ENCODE measurements around the gene CABP2. TPM values are rescaled to one million over a fixed set of nuclear protein-coding genes. Genes with fewer than 3 reads are reported as not detected.
"Not testable (repeated sequence)": the region's sequence is repeated elsewhere in the genome, so short reads cannot be mapped to it uniquely, and the experiment has no call there.

CABP2 gene
- polyA plus RNA-seq, 1 of the 3 experiments (the other 2 are of a cell fraction) = not detected

- Histone ChIP-seq H3K79me2 (ENCODE audit: insufficient read depth) (peaks cover 25% of the 10 kb centered on the region), H3K4me3 (ENCODE audit: low read depth in 2 of 2, low read length in 1 of 2) (peak overlapping the region; percentile 54 to 62), H3K9me3 (no peaks in the 10 kb centered on the region), H3K4me1 (ENCODE audit: control insufficient read depth in 1 of 2, insufficient read depth in 2 of 2, low read depth in 1 of 2, low read length in 1 of 2) (peaks cover 6 to 17% of the 10 kb centered on the region in 2 experiments; a peak in 3 of 4 replicates), H3K27me3 (ENCODE audit: insufficient read depth) (no peaks in the 10 kb centered on the region; the same call in 1 of the 2 replicates), H3K4me2 (peak overlapping the region; percentile 79), H3K27ac (ENCODE audit: low read depth in 2 of 2, low read length in 1 of 2) (peak overlapping the region; percentile 65 to 87; a peak in 3 of 4 replicates), H3F3A (replicated peaks; ENCODE audit: insufficient read depth) (peaks cover 7% of the 10 kb centered on the region), H4K20me1 (ENCODE audit: insufficient read depth) (no peaks in the 10 kb centered on the region), H3K9me2 (no peaks in the 10 kb centered on the region), H3K36me3 (replicated peaks in 1 of 2; ENCODE audit: control insufficient read depth in 1 of 2, insufficient read depth in 2 of 2, low read length in 1 of 2) (no peaks in the 10 kb centered on the region), H2AFZ (ENCODE audit: low read depth) (peak overlapping the region; percentile 99), H3K9ac (peak overlapping the region; percentile 55)
- DNase-seq = no peak
- TF ChIP-seq, protein P1, sequence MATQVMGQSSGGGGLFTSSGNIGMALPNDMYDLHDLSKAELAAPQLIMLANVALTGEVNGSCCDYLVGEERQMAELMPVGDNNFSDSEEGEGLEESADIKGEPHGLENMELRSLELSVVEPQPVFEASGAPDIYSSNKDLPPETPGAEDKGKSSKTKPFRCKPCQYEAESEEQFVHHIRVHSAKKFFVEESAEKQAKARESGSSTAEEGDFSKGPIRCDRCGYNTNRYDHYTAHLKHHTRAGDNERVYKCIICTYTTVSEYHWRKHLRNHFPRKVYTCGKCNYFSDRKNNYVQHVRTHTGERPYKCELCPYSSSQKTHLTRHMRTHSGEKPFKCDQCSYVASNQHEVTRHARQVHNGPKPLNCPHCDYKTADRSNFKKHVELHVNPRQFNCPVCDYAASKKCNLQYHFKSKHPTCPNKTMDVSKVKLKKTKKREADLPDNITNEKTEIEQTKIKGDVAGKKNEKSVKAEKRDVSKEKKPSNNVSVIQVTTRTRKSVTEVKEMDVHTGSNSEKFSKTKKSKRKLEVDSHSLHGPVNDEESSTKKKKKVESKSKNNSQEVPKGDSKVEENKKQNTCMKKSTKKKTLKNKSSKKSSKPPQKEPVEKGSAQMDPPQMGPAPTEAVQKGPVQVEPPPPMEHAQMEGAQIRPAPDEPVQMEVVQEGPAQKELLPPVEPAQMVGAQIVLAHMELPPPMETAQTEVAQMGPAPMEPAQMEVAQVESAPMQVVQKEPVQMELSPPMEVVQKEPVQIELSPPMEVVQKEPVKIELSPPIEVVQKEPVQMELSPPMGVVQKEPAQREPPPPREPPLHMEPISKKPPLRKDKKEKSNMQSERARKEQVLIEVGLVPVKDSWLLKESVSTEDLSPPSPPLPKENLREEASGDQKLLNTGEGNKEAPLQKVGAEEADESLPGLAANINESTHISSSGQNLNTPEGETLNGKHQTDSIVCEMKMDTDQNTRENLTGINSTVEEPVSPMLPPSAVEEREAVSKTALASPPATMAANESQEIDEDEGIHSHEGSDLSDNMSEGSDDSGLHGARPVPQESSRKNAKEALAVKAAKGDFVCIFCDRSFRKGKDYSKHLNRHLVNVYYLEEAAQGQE (IDR thresholded peaks at IDR 0.05; ENCODE audit: low read depth, low read length) = no peak
- TF ChIP-seq POLR2AphosphoS5 (IDR thresholded peaks at IDR 0.05; ENCODE audit: low read depth, low read length) (no peak), CTCF (IDR thresholded peaks at IDR 0.05) (no peak), TCF12 (IDR thresholded peaks at IDR 0.05) (no peak), FOSL2 (IDR thresholded peaks at IDR 0.05; ENCODE audit: borderline replicate concordance, low read depth) (no peak), YY1 (IDR thresholded peaks at IDR 0.05; ENCODE audit: low read depth) (no peak), NRF1 (IDR thresholded peaks at IDR 0.05; ENCODE audit: low read depth, low read length) (no peak), NFIC (IDR thresholded peaks at IDR 0.05; ENCODE audit: borderline replicate concordance) (no peak), SMC3 (IDR thresholded peaks at IDR 0.05; ENCODE audit: low read depth, low read length) (no peak)
- TF ChIP-seq, protein P2, sequence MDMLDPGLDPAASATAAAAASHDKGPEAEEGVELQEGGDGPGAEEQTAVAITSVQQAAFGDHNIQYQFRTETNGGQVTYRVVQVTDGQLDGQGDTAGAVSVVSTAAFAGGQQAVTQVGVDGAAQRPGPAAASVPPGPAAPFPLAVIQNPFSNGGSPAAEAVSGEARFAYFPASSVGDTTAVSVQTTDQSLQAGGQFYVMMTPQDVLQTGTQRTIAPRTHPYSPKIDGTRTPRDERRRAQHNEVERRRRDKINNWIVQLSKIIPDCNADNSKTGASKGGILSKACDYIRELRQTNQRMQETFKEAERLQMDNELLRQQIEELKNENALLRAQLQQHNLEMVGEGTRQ (IDR thresholded peaks at IDR 0.05; ENCODE audit: borderline replicate concordance, low read depth, low read length) = no peak
- TF ChIP-seq, protein P3, sequence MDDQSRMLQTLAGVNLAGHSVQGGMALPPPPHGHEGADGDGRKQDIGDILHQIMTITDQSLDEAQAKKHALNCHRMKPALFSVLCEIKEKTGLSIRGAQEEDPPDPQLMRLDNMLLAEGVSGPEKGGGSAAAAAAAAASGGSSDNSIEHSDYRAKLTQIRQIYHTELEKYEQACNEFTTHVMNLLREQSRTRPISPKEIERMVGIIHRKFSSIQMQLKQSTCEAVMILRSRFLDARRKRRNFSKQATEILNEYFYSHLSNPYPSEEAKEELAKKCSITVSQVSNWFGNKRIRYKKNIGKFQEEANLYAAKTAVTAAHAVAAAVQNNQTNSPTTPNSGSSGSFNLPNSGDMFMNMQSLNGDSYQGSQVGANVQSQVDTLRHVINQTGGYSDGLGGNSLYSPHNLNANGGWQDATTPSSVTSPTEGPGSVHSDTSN (IDR thresholded peaks at IDR 0.05) = no peak
- TF ChIP-seq, protein P4, sequence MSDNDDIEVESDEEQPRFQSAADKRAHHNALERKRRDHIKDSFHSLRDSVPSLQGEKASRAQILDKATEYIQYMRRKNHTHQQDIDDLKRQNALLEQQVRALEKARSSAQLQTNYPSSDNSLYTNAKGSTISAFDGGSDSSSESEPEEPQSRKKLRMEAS (IDR thresholded peaks at IDR 0.05; ENCODE audit: low read depth) = no peak
- 31% methylated on average over 19 of the region's 19 CpGs for whole genome bisulfite sequencing (ENCODE audit: low lambda C conversion rate)
- CTCF ChIA-PET = interaction anchor here (0.8 to 1.1 kb wide), 2 partner anchors 131 to 136 kb away, joined by 3 read pairs; no protein-coding TSS in a partner anchor
- POLR2A ChIA-PET = interaction anchor here (1.4 kb wide), 1 partner anchor 13 kb away, joined by 6 read pairs; the partner anchor contains the start of gene TMEM134
Observed at GRCh38 chr11:67482275-67482826, 40.9 kb downstream of the CABP2 start.

DNA sequence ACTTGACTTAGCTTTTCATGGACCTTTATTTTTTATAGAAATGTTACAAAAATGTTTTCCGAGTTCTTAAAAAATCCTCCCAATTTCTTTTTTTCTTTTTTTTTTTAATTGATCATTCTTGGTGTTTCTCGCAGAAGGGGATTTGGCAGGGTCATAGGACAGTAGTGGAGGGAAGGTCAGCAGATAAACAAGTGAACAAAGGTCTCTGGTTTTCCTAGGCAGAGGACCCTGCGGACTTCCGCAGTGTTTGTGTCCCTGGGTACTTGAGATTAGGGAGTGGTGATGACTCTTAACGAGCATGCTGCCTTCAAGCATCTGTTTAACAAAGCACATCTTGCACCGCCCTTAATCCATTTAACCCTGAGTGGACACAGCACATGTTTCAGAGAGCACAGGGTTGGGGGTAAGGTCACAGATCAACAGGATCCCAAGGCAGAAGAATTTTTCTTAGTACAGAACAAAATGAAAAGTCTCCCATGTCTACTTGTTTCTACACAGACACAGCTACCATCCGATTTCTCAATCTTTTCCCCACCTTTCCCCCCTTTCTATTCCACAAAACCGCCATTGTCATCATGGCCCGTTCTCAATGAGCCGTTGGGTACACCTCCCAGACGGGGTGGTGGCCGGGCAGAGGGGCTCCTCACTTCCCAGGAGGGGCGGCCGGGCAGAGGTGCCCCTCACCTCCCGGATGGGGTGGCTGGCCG lies 45.7 kb downstream of the CABP2 start:
- WGBS (ENCODE audit: low lambda C conversion rate) = 67% methylated on average over 14 of the region's 16 CpGs
- H3K27me3 ChIP-seq (ENCODE audit: insufficient read depth); H3K36me3 ChIP-seq (replicated peaks in 1 of 2; ENCODE audit: control insufficient read depth in 1 of 2, insufficient read depth in 2 of 2, low read length in 1 of 2); H2AFZ ChIP-seq (ENCODE audit: low read depth); H3K9ac ChIP-seq; H3K4me3 ChIP-seq (ENCODE audit: low read depth in 2 of 2, low read length in 1 of 2); H3K79me2 ChIP-seq (ENCODE audit: insufficient read depth); H3K9me3 ChIP-seq; H3K4me2 ChIP-seq; DNase-seq; H3K27ac ChIP-seq (ENCODE audit: low read depth in 2 of 2, low read length in 1 of 2); H4K20me1 ChIP-seq (ENCODE audit: insufficient read depth); H3K4me1 ChIP-seq (ENCODE audit: control insufficient read depth in 1 of 2, insufficient read depth in 2 of 2, low read depth in 1 of 2, low read length in 1 of 2); H3K9me2 ChIP-seq; H3F3A ChIP-seq (replicated peaks; ENCODE audit: insufficient read depth): not testable (repeated sequence)
- ChIA-PET POLR2A (interaction anchor here (0.7 kb wide), 1 partner anchor 24 kb away, joined by 4 read pairs; no protein-coding TSS in a partner anchor), CTCF (interaction anchor here (1.2 to 1.4 kb wide), 2 partner anchors 88 to 95 kb away, joined by 3 read pairs; no protein-coding TSS in a partner anchor)

DNA sequence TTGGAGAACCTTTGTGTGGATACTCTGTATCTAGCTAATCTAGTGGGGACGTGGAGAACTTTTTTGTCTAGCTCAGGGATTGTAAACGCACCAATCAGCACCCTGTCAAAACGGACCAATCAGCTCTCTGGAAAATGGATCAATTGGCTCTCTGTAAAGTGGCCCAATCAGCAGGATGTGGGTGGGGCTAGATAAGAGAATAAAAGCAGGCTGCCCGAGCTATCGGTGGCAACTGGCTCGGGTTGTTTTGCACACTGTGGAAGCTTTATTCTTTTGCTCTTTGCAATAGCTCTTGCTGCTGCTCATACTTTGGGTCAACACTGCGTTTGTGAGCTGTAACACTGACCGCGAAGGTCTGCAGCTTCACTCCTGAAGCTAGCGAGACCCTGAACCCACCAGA lies 46.6 kb downstream of the CABP2 start:
- H3K27me3 ChIP-seq (ENCODE audit: insufficient read depth); DNase-seq; H3K9me2 ChIP-seq; H3K4me3 ChIP-seq (ENCODE audit: low read depth in 2 of 2, low read length in 1 of 2); H3K36me3 ChIP-seq (replicated peaks in 1 of 2; ENCODE audit: control insufficient read depth in 1 of 2, insufficient read depth in 2 of 2, low read length in 1 of 2); H3K27ac ChIP-seq (ENCODE audit: low read depth in 2 of 2, low read length in 1 of 2); H3K9me3 ChIP-seq; H3K4me2 ChIP-seq; H4K20me1 ChIP-seq (ENCODE audit: insufficient read depth); H3K79me2 ChIP-seq (ENCODE audit: insufficient read depth); H3K9ac ChIP-seq; H3F3A ChIP-seq (replicated peaks; ENCODE audit: insufficient read depth); H3K4me1 ChIP-seq (ENCODE audit: control insufficient read depth in 1 of 2, insufficient read depth in 2 of 2, low read depth in 1 of 2, low read length in 1 of 2); H2AFZ ChIP-seq (ENCODE audit: low read depth): not testable (repeated sequence)
- POLR2A ChIA-PET = interaction anchor here (0.7 kb wide), 1 partner anchor 25 kb away, joined by 4 read pairs; no protein-coding TSS in a partner anchor
- CTCF ChIA-PET = interaction anchor here (1.2 to 1.5 kb wide), 3 partner anchors 87 to 131 kb away, joined by 3 read pairs; no protein-coding TSS in a partner anchor
- WGBS (ENCODE audit: low lambda C conversion rate) = 78% methylated on average over 10 of the region's 10 CpGs
